Keratinocyte (primary cell): ENCODE measurements around the gene MYO16. TPM values are rescaled to one million over a fixed set of nuclear protein-coding genes. Genes with fewer than 3 reads are reported as not detected.

ENCODE experiments used
- DNase-seq: peaks from one replicate; pipeline ENCODE4 v3.0.0-alpha.2; 2011; ENCODE audit warnings: low read depth, missing footprints, low spot score
- FAIRE-seq: peaks from 2 replicates; lab custom pipeline; 2011; peaks lifted over from hg19 to GRCh38; lab: Jason Lieb, UNC
- H2AFZ ChIP-seq: 2 replicates; pipeline ENCODE4 v1.6.0; 2012; ENCODE audit warnings: low read length, control low read depth, inconsistent platforms; ENCODE audit not compliant: control insufficient read depth
- H3K27ac ChIP-seq: 2 replicates; pipeline ENCODE4 v1.5.1; 2011; ENCODE audit warnings: low read length; ENCODE audit not compliant: control insufficient read depth, insufficient read depth
- H3K27me3 ChIP-seq: 3 replicates; pipeline ENCODE4 v1.6.0; 2011; ENCODE audit warnings: low read length; ENCODE audit not compliant: control insufficient read depth, insufficient read depth; ENCODE audit errors: extremely low read depth
- H3K36me3 ChIP-seq, 2 experiments: 2 replicates in 1 of 2; 3 replicates in 1 of 2; pipeline ENCODE4 v1.5.1; 2011; ENCODE audit warnings: low read length in 2 of 2, mild to moderate bottlenecking in 1 of 2; ENCODE audit not compliant: control insufficient read depth in 2 of 2, insufficient read depth in 2 of 2; ENCODE audit errors: extremely low read depth in 1 of 2
- H3K4me1 ChIP-seq: 3 replicates; pipeline ENCODE4 v1.5.1; 2011; ENCODE audit warnings: low read length; ENCODE audit not compliant: control insufficient read depth, insufficient read depth; ENCODE audit errors: extremely low read depth
- H3K4me2 ChIP-seq: 3 replicates; pipeline ENCODE4 v1.6.0; 2011; ENCODE audit warnings: low read depth, low read length; ENCODE audit not compliant: control insufficient read depth, insufficient read depth; ENCODE audit errors: extremely low read depth
- H3K4me3 ChIP-seq, 3 experiments: fragments of 200-600 bp in 1 of 3; sonication (generic) in 1 of 3; 2 replicates in 2 of 3; 3 replicates in 1 of 3; pipeline ENCODE4 v1.5.1; 2011 to 2016; ENCODE audit warnings: low read length in 3 of 3, mild to moderate bottlenecking in 3 of 3, control low read depth in 2 of 3, inconsistent platforms in 1 of 3, low read depth in 1 of 3, mixed read lengths in 1 of 3, mixed run types in 1 of 3, moderate library complexity in 1 of 3; ENCODE audit not compliant: control insufficient read depth in 2 of 3, insufficient read depth in 2 of 3; ENCODE audit errors: extremely low read depth in 1 of 3
- H3K79me2 ChIP-seq: 2 replicates; pipeline ENCODE4 v1.6.0; 2012; ENCODE audit warnings: low read length; ENCODE audit not compliant: control insufficient read depth, insufficient read depth
- H3K9ac ChIP-seq: 3 replicates; pipeline ENCODE4 v1.6.0; 2011; ENCODE audit warnings: low read length; ENCODE audit not compliant: control insufficient read depth, insufficient read depth; ENCODE audit errors: extremely low read depth
- H3K9me1 ChIP-seq: 3 replicates; pipeline ENCODE4 v1.6.0; 2011; ENCODE audit warnings: low read length; ENCODE audit not compliant: control insufficient read depth, insufficient read depth; ENCODE audit errors: extremely low read depth
- H3K9me3 ChIP-seq: 2 replicates; pipeline ENCODE4 v1.5.1; 2012; ENCODE audit warnings: low read depth, low read length; ENCODE audit not compliant: control insufficient read depth
- H4K20me1 ChIP-seq: 3 replicates; pipeline ENCODE4 v1.6.0; 2011; ENCODE audit warnings: low read length; ENCODE audit not compliant: control insufficient read depth, insufficient read depth; ENCODE audit errors: extremely low read depth
- CTCF ChIP-seq, 3 experiments: IDR thresholded peaks in 1 of 3; conservative IDR thresholded peaks in 1 of 3; optimal IDR thresholded peaks in 1 of 3; 2 replicates in 2 of 3; 3 replicates in 1 of 3; pipeline versions ENCODE3 to v1.5.1; 2011; ENCODE audit warnings: low read length in 3 of 3, mild to moderate bottlenecking in 3 of 3, moderate library complexity in 2 of 3, control low read depth in 1 of 3, inconsistent platforms in 1 of 3; ENCODE audit not compliant: insufficient read depth in 2 of 3; ENCODE audit errors: extremely low read depth in 1 of 3
- EZH2 ChIP-seq: IDR thresholded peaks from one replicate; pipeline ENCODE4 v1.6.1; 2012; ENCODE audit warnings: inconsistent platforms, mild to moderate bottlenecking, low read length, moderate library complexity
- dilution Hi-C: fragments of 300-500 bp; cut with MboI; formaldehyde crosslinking; loops from one replicate; pipeline ENCODE4 v1.7.0; 2020; ENCODE audit warnings: low sequenced_read_pairs; ENCODE audit not compliant: extremely low pct_ligation_motif_present
- polyA plus RNA-seq, 5 experiments: library from polyadenylated mRNA; depleted of rRNA in 3 of 5; stranded (reverse) in 3 of 5; stranded (forward) in 1 of 5; unstranded in 1 of 5; fragments of >200 nt; gene quantifications; 1 replicate in 1 of 5; 2 replicates in 3 of 5; 3 replicates in 1 of 5; pipeline versions ENCODE4 v1.2.1 to v1.2.3, GENCODE V29; 2011 to 2012; ENCODE audit warnings: missing spikeins in 2 of 5, low read depth in 1 of 5, low replicate concordance in 1 of 5

The MYO16 gene
- polyA plus RNA-seq, 1 donor (not counting 4 experiments of a cell fraction or from before 2014, with no cell fraction given), result 0.08 TPM

- H4K20me1 ChIP-seq, result no peaks in the 10 kb centered on the region
- H3K9me1 ChIP-seq, result no peaks in the 10 kb centered on the region
- no peaks in the 10 kb centered on the region for H3K36me3 ChIP-seq
- H3K27ac ChIP-seq, result no peak overlapping the region
- no peak overlapping the region for H3K9ac ChIP-seq
- no peak for TF ChIP-seq EZH2
- no peak for TF ChIP-seq CTCF (optimal IDR thresholded peaks at IDR 0.05 in 1 of 3, IDR thresholded peaks at IDR 0.05 in 1 of 3, conservative IDR thresholded peaks at IDR 0.05 in 1 of 3; ENCODE audit: extremely low read depth in 1 of 3, insufficient read depth in 2 of 3, low read length in 3 of 3)
- H3K79me2 ChIP-seq, result no peaks in the 10 kb centered on the region
- no peak overlapping the region for H3K4me3 ChIP-seq
- no peaks in the 10 kb centered on the region for H3K4me1 ChIP-seq
- FAIRE-seq, result no peak
- no peak overlapping the region for H2AFZ ChIP-seq
- no peak for DNase-seq
- H3K27me3 ChIP-seq, result no peaks in the 10 kb centered on the region
- no peaks in the 10 kb centered on the region for H3K9me3 ChIP-seq
- dilution Hi-C loops, result no loop called here
- no peak overlapping the region for H3K4me2 ChIP-seq
These were observed 75.6 kb downstream of the MYO16 start for GRCh38 chr13:108705031-108705430.

GRCh38 chr13:108707584-108707983, 78.2 kb downstream of the MYO16 start:
- no peak for TF ChIP-seq CTCF (optimal IDR thresholded peaks at IDR 0.05 in 1 of 3, IDR thresholded peaks at IDR 0.05 in 1 of 3, conservative IDR thresholded peaks at IDR 0.05 in 1 of 3; ENCODE audit: extremely low read depth in 1 of 3, insufficient read depth in 2 of 3, low read length in 3 of 3)
- TF ChIP-seq EZH2, result no peak

More at GRCh38 chr13:108707584-108707983, 78.2 kb downstream of the MYO16 start:
- Histone ChIP-seq H3K4me3 (no peak overlapping the region), H3K4me1 (no peaks in the 10 kb centered on the region), H3K79me2 (no peaks in the 10 kb centered on the region), H3K9me3 (no peaks in the 10 kb centered on the region), H4K20me1 (no peaks in the 10 kb centered on the region), H2AFZ (no peak overlapping the region), H3K9me1 (no peaks in the 10 kb centered on the region), H3K36me3 (no peaks in the 10 kb centered on the region), H3K27ac (no peak overlapping the region), H3K9ac (no peak overlapping the region), H3K27me3 (no peaks in the 10 kb centered on the region), H3K4me2 (no peak overlapping the region)
- FAIRE-seq, result no peak
- DNase-seq, result no peak
- dilution Hi-C loops, result no loop called here
